Transverse colon (tissue), 4 donors: ENCODE results near the gene MGAT4A. TPM values are rescaled to one million over a fixed set of nuclear protein-coding genes. Genes with fewer than 3 reads are reported as not detected.

Experiments used
- DNase-seq: peaks from one replicate; pipeline ENCODE4 v3.0.0-alpha.2; 2019
- H3K27ac ChIP-seq, 4 donors: fragments of 200-600 bp; sonication (generic); 2 replicates each; pipeline ENCODE4 v1.5.1; 2016 to 2018; ENCODE audit warnings: inconsistent platforms in 4 of 4
- H3K27me3 ChIP-seq: fragments of 200-600 bp; sonication (generic); 2 replicates; pipeline ENCODE4 v1.5.1; 2017; ENCODE audit warnings: inconsistent platforms
- H3K36me3 ChIP-seq, 4 donors: fragments of 200-600 bp; sonication (generic); 2 replicates each; pipeline ENCODE4 v1.5.1; 2017 to 2019; ENCODE audit warnings: inconsistent platforms in 4 of 4
- H3K4me1 ChIP-seq, 4 donors: fragments of 200-600 bp; sonication (generic); 2 replicates each; pipeline ENCODE4 v1.5.1; 2017 to 2020; ENCODE audit warnings: inconsistent platforms in 4 of 4
- H3K4me3 ChIP-seq, 4 donors: fragments of 200-600 bp; sonication (generic); 1 replicate in 1 of 4; 2 replicates in 3 of 4; pipeline versions ENCODE4 v1.5.1 to v1.6.1; 2017 to 2019; ENCODE audit warnings: inconsistent platforms in 4 of 4
- H3K9me3 ChIP-seq, 2 donors: fragments of 200-600 bp; sonication (generic); 2 replicates each; pipeline ENCODE4 v1.5.1; 2017 to 2019; ENCODE audit warnings: inconsistent platforms in 2 of 2
- CTCF ChIP-seq, 5 experiments: fragments of 200-600 bp in 3 of 5; fragments of 450-650 bp in 2 of 5; sonication (generic) in 3 of 5; IDR thresholded peaks; 1 replicate in 2 of 5; 2 replicates in 3 of 5; pipeline ENCODE4 v1.5.1; 2016 to 2017; ENCODE audit warnings: antibody characterized with exemption in 5 of 5, inconsistent platforms in 3 of 5, mild to moderate bottlenecking in 2 of 5, moderate library complexity in 1 of 5
- EP300 ChIP-seq: sonication (generic); formaldehyde crosslinking; IDR thresholded peaks from one replicate; pipeline ENCODE4 v1.6.1; 2017; ENCODE audit warnings: antibody characterized with exemption, low read depth
- POLR2A ChIP-seq: fragments of 450-650 bp; IDR thresholded peaks from one replicate; pipeline ENCODE4 v1.6.1; 2016; ENCODE audit warnings: antibody characterized with exemption, mild to moderate bottlenecking, moderate library complexity
- POLR2AphosphoS5 ChIP-seq, 3 donors: sonication (generic); formaldehyde crosslinking; IDR thresholded peaks; one replicate each; pipeline ENCODE4 v1.6.1; 2016; ENCODE audit warnings: antibody characterized with exemption in 3 of 3
- WGBS, 2 donors: methylation state at CpG; one replicate each; pipeline ENCODE4 v1.1.5; 2018; ENCODE audit warnings: low coverage in 1 of 2; 5-methylcytosine and 5-hydroxymethylcytosine counted together
- in situ Hi-C, 4 donors: fragments of 200-750 bp; cut with MboI; loops; one replicate each; pipeline versions ENCODE4 v1.15.0 to v1.15.1; 2017; ENCODE audit warnings: low sequenced_read_pairs in 3 of 4, low pct_ligation_motif_present in 1 of 4, low pct_unique_long_range_greater_than_20kb in 1 of 4
- intact Hi-C: fragments of 100-400 bp; cut with DNase I; formaldehyde crosslinking; loops from one replicate; pipeline ENCODE4 v1.15.1; 2023; ENCODE audit warnings: low total_unique reads
- total RNA-seq, 4 donors: library from RNA; depleted of rRNA; stranded (reverse); fragments of >200 nt; gene quantifications; one replicate each; pipeline ENCODE4 v1.1.0, GENCODE V29; 2016

Gene MGAT4A
- total RNA-seq, 4 donors from 2014 or later = 29.9 to 237 (median 124) TPM

- TF ChIP-seq CTCF (IDR thresholded peaks at IDR 0.05) (no peak), POLR2A (no peak), POLR2AphosphoS5 (IDR thresholded peaks at IDR 0.05) (peak in 1 of 3 donors; percentile 13)
- no peak for DNase-seq
- 77 to 87% methylated on average over 3 of the region's 3 CpGs for WGBS, 2 donors
- intact Hi-C loops (no loop called here), in situ Hi-C loops (no loop called here)
- Histone ChIP-seq H3K36me3 (no peaks in the 10 kb centered on the region), H3K4me1 (peaks cover 0 to 39% (median 17%) of the 10 kb centered on the region in 4 donors), H3K27ac (peak overlapping the region in 2 of 4 donors; percentile 28 to 56), H3K4me3 (no peak overlapping the region), H3K9me3 (no peaks in the 10 kb centered on the region), H3K27me3 (no peaks in the 10 kb centered on the region)
These were observed 39.6 kb downstream of the MGAT4A start for GRCh38 chr2:98691303-98691702.

- TF ChIP-seq POLR2AphosphoS5 (IDR thresholded peaks at IDR 0.05) (no peak), CTCF (IDR thresholded peaks at IDR 0.05) (no peak), EP300 (no peak), POLR2A (no peak)
- intact Hi-C loops = no loop called here
- WGBS, 2 donors = 91 to 93% methylated on average over 11 to 14 of the region's 14 CpGs
These were observed 44.7 kb downstream of the MGAT4A start for GRCh38 chr2:98685930-98686887.

GRCh38 chr2:98683728-98684127 lies 47.2 kb downstream of the MGAT4A start:
- WGBS, 2 donors = 64 to 91% methylated on average over 4 to 5 of the region's 5 CpGs
- Histone ChIP-seq H3K27ac (no peak overlapping the region), H3K4me1 (no peaks in the 10 kb centered on the region), H3K9me3 (no peaks in the 10 kb centered on the region), H3K27me3 (no peaks in the 10 kb centered on the region), H3K4me3 (no peak overlapping the region), H3K36me3 (no peaks in the 10 kb centered on the region)
- in situ Hi-C loops (no loop called here), intact Hi-C loops (no loop called here)
- TF ChIP-seq POLR2A (no peak), EP300 (no peak), POLR2AphosphoS5 (IDR thresholded peaks at IDR 0.05) (no peak), CTCF (IDR thresholded peaks at IDR 0.05) (no peak)
- DNase-seq = no peak

More at GRCh38 chr2:98685930-98686887, 44.7 kb downstream of the MGAT4A start:
- in situ Hi-C loops = no loop called here
- H3K36me3 ChIP-seq = no peaks in the 10 kb centered on the region
- peaks cover 0 to 16% (median 9%) of the 10 kb centered on the region in 4 donors for H3K4me1 ChIP-seq
- H3K27me3 ChIP-seq = no peaks in the 10 kb centered on the region
- no peak overlapping the region for H3K27ac ChIP-seq
- H3K4me3 ChIP-seq = no peak overlapping the region
- DNase-seq = no peak
- no peaks in the 10 kb centered on the region for H3K9me3 ChIP-seq

- no peak for DNase-seq
- Histone ChIP-seq H3K9me3 (no peaks in the 10 kb centered on the region), H3K27ac (no peak overlapping the region), H3K4me1 (no peaks in the 10 kb centered on the region), H3K27me3 (no peaks in the 10 kb centered on the region), H3K4me3 (no peak overlapping the region), H3K36me3 (peaks cover 0 to 38% (median 19%) of the 10 kb centered on the region in 4 donors)
- 93 to 100% methylated on average over 3 of the region's 3 CpGs for WGBS, 2 donors
- intact Hi-C loops = no loop called here
- TF ChIP-seq EP300 (no peak), POLR2AphosphoS5 (IDR thresholded peaks at IDR 0.05) (no peak), CTCF (IDR thresholded peaks at IDR 0.05) (no peak), POLR2A (no peak)
- in situ Hi-C loops = no loop called here
These were observed 54.2 kb downstream of the MGAT4A start for GRCh38 chr2:98676742-98677141.
